HG02938 (cell line): ENCODE data around the gene WIPI1.
"Not testable (repeated sequence)": the region's sequence is repeated elsewhere in the genome, so short reads cannot be mapped to it uniquely, and the experiment has no call there.

Experiments
- ATAC-seq: cut with Tn5 transposase; IDR thresholded peaks from one replicate; pipeline ENCODE4 v1.9.1; 2021; ENCODE audit warnings: mild to moderate bottlenecking, moderate library complexity; ENCODE audit not compliant: unreplicated experiment

WIPI1 gene

GRCh38 chr17:68457168-68457538 lies at the start of gene WIPI1:
WIPI1 (minus strand) TSS chr17:68457496; CDS start chr17:68457421, 75 bp downstream.
- ATAC-seq, result peak; percentile 41

- no peak for ATAC-seq
Measured at GRCh38 chr17:68505951-68506350, 48.7 kb upstream of the WIPI1 start.

GRCh38 chr17:68501074-68501473 lies 43.8 kb upstream of the WIPI1 start:
- no peak for ATAC-seq

- no peak for ATAC-seq
Measured at GRCh38 chr17:68499587-68499986, 42.3 kb upstream of the WIPI1 start.

GRCh38 chr17:68498479-68499326 lies 41.4 kb upstream of the WIPI1 start:
- peak; percentile 27 for ATAC-seq

GRCh38 chr17:68497885-68498319 lies 40.6 kb upstream of the WIPI1 start:
- peak; percentile 93 for ATAC-seq

GRCh38 chr17:68495081-68495480 lies 37.8 kb upstream of the WIPI1 start:
- no peak for ATAC-seq

GRCh38 chr17:68492394-68493054 lies 35.2 kb upstream of the WIPI1 start:
- ATAC-seq, result not testable (repeated sequence)

- ATAC-seq, result no peak
Measured at GRCh38 chr17:68491381-68492231, 34.3 kb upstream of the WIPI1 start.

GRCh38 chr17:68489919-68490318 lies 32.6 kb upstream of the WIPI1 start:
- ATAC-seq, result no peak

GRCh38 chr17:68484458-68484857 lies 27.2 kb upstream of the WIPI1 start:
- ATAC-seq, result no peak

- no peak for ATAC-seq
Measured at GRCh38 chr17:68482576-68483041, 25.3 kb upstream of the WIPI1 start.

GRCh38 chr17:68480885-68481284 lies 23.6 kb upstream of the WIPI1 start:
- no peak for ATAC-seq

- ATAC-seq, result no peak
Measured at GRCh38 chr17:68470961-68471360, 13.7 kb upstream of the WIPI1 start.

GRCh38 chr17:68468788-68469187 lies 11.5 kb upstream of the WIPI1 start:
- no peak for ATAC-seq

GRCh38 chr17:68468334-68468733 lies 11.0 kb upstream of the WIPI1 start:
- ATAC-seq, result no peak

GRCh38 chr17:68463211-68464019 lies 6.1 kb upstream of the WIPI1 start:
- no peak for ATAC-seq

- ATAC-seq, result peak; percentile 44
Measured at GRCh38 chr17:68462381-68463210, 5.3 kb upstream of the WIPI1 start.

GRCh38 chr17:68461589-68461988 lies 4.3 kb upstream of the WIPI1 start:
- no peak for ATAC-seq
